Activated naive CD4-positive, alpha-beta T cell treated with anti-CD3 and anti-CD28 coated beads for 36 hours (primary cell): ENCODE measurements around the gene TCEA3. TPM values are rescaled to one million over a fixed set of nuclear protein-coding genes. Genes with fewer than 3 reads are reported as not detected.
A peak's percentile ranks its signal among the peaks of the same experiment; 100 is the strongest.

ENCODE experiments used
- CTCF ChIA-PET: fragments of 350-600 bp; sonication (Branson Sonifier 250); formaldehyde crosslinking; loops from one replicate; lab custom pipeline; 2021; ENCODE audit warnings: antibody characterized with exemption; lab: Charles Lee
- DNase-seq: peaks from one replicate; pipeline ENCODE4 v3.0.0-alpha.2; 2020
- H3K27ac Mint-ChIP-seq: one replicate; pipeline ENCODE4 v1.8.0; 2021; ENCODE audit warnings: mild to moderate bottlenecking, mixed read lengths
- H3K27me3 Mint-ChIP-seq: one replicate; pipeline ENCODE4 v1.8.0; 2021; ENCODE audit warnings: low read depth, mixed read lengths
- H3K36me3 Mint-ChIP-seq: one replicate; pipeline ENCODE4 v1.8.0; 2021; ENCODE audit warnings: low read depth, mixed read lengths
- H3K4me1 Mint-ChIP-seq: one replicate; pipeline ENCODE4 v1.8.0; 2021; ENCODE audit warnings: low read depth, mixed read lengths
- H3K4me3 Mint-ChIP-seq: one replicate; pipeline ENCODE4 v1.8.0; 2021; ENCODE audit warnings: mild to moderate bottlenecking, moderate library complexity, mixed read lengths
- H3K9me3 Mint-ChIP-seq: one replicate; pipeline ENCODE4 v1.8.0; 2021; ENCODE audit warnings: mixed read lengths
- intact Hi-C: fragments of 100-400 bp; cut with micrococcal nuclease; formaldehyde crosslinking; loops from one replicate; pipeline ENCODE4 v1.15.1; 2023
- total RNA-seq, 2 experiments: library from RNA; stranded (reverse); gene quantifications; one replicate each; pipeline ENCODE4 v1.2.3, GENCODE V29; 2021

Gene TCEA3
- 10 to 100 TPM; 13.7 to 15.3 TPM for total RNA-seq

GRCh38 chr1:23424293-23425192 is at the start of gene TCEA3:
Gene TCEA3 (minus strand): TSS chr1:23424748. CDS start chr1:23424633, 115 bp downstream.
- peaks cover 21% of the 10 kb centered on the region for H3K4me1 Mint-ChIP-seq
- no peaks in the 10 kb centered on the region for H3K9me3 Mint-ChIP-seq
- H3K36me3 Mint-ChIP-seq = no peaks in the 10 kb centered on the region
- intact Hi-C loops = loop anchor here (1.0 to 5.0 kb wide), 3 partner anchors 56 to 108 kb away; partner anchors contain the start of genes ASAP3 and E2F2
- no peak within 1 kb of the TSS for H3K27ac Mint-ChIP-seq
- H3K4me3 Mint-ChIP-seq = peak within 1 kb of the TSS; percentile 85
- CTCF ChIA-PET = interaction anchor here (0.6 to 1.7 kb wide), 6 partner anchors 12 to 531 kb away, joined by 3 to 7 read pairs (median 4); no protein-coding TSS in a partner anchor
- DNase-seq = peak; percentile 51
- no peaks in the 10 kb centered on the region for H3K27me3 Mint-ChIP-seq

GRCh38 chr1:23473037-23473800 is 48.7 kb upstream of the TCEA3 start:
- H3K27ac Mint-ChIP-seq = no peak overlapping the region
- H3K4me1 Mint-ChIP-seq = no peaks in the 10 kb centered on the region
- H3K4me3 Mint-ChIP-seq = no peak overlapping the region
- no peak for DNase-seq
- H3K36me3 Mint-ChIP-seq = no peaks in the 10 kb centered on the region
- CTCF ChIA-PET = interaction anchor here (0.9 kb wide), 1 partner anchor 22 kb away, joined by 3 read pairs; no protein-coding TSS in a partner anchor
- no peaks in the 10 kb centered on the region for H3K9me3 Mint-ChIP-seq
- H3K27me3 Mint-ChIP-seq = no peaks in the 10 kb centered on the region
- intact Hi-C loops = no loop called here

GRCh38 chr1:23472351-23473036 is 47.9 kb upstream of the TCEA3 start:
- CTCF ChIA-PET = interaction anchor here (0.9 kb wide), 1 partner anchor 21 kb away, joined by 3 read pairs; no protein-coding TSS in a partner anchor
- H3K9me3 Mint-ChIP-seq = no peaks in the 10 kb centered on the region
- intact Hi-C loops = no loop called here
- DNase-seq = no peak
- no peak overlapping the region for H3K4me3 Mint-ChIP-seq
- H3K36me3 Mint-ChIP-seq = no peaks in the 10 kb centered on the region
- no peaks in the 10 kb centered on the region for H3K27me3 Mint-ChIP-seq
- no peak overlapping the region for H3K27ac Mint-ChIP-seq
- no peaks in the 10 kb centered on the region for H3K4me1 Mint-ChIP-seq

GRCh38 chr1:23471473-23472075 is 47.0 kb upstream of the TCEA3 start:
- Mint-ChIP-seq H3K4me3 (no peak overlapping the region), H3K4me1 (no peaks in the 10 kb centered on the region), H3K9me3 (no peaks in the 10 kb centered on the region), H3K27ac (no peak overlapping the region), H3K27me3 (no peaks in the 10 kb centered on the region), H3K36me3 (no peaks in the 10 kb centered on the region)
- no peak for DNase-seq
- intact Hi-C loops = no loop called here
- CTCF ChIA-PET = no interaction called here

GRCh38 chr1:23470282-23471070 is 45.9 kb upstream of the TCEA3 start:
- DNase-seq = no peak
- no peak overlapping the region for H3K4me3 Mint-ChIP-seq
- intact Hi-C loops = no loop called here

GRCh38 chr1:23469372-23469982 is 44.9 kb upstream of the TCEA3 start:
- H3K27me3 Mint-ChIP-seq = no peaks in the 10 kb centered on the region
- CTCF ChIA-PET = interaction anchor here (0.6 kb wide), 1 partner anchor 70 kb away, joined by 3 read pairs; no protein-coding TSS in a partner anchor
- H3K36me3 Mint-ChIP-seq = no peaks in the 10 kb centered on the region
- H3K4me3 Mint-ChIP-seq = no peak overlapping the region
- H3K27ac Mint-ChIP-seq = no peak overlapping the region
- no peaks in the 10 kb centered on the region for H3K4me1 Mint-ChIP-seq
- DNase-seq = no peak
- H3K9me3 Mint-ChIP-seq = no peaks in the 10 kb centered on the region
- intact Hi-C loops = no loop called here

More at GRCh38 chr1:23470282-23471070, 45.9 kb upstream of the TCEA3 start:
- Mint-ChIP-seq H3K36me3 (no peaks in the 10 kb centered on the region), H3K27ac (no peak overlapping the region), H3K4me1 (no peaks in the 10 kb centered on the region), H3K27me3 (no peaks in the 10 kb centered on the region), H3K9me3 (no peaks in the 10 kb centered on the region)
- CTCF ChIA-PET = interaction anchor here (1.1 kb wide), 1 partner anchor 26 kb away, joined by 5 read pairs; no protein-coding TSS in a partner anchor

- no peaks in the 10 kb centered on the region for H3K36me3 Mint-ChIP-seq
- H3K4me3 Mint-ChIP-seq = no peak overlapping the region
- no peaks in the 10 kb centered on the region for H3K4me1 Mint-ChIP-seq
- CTCF ChIA-PET = interaction anchor here (0.6 to 2.4 kb wide), 2 partner anchors 31 to 191 kb away, joined by 3 to 7 read pairs; no protein-coding TSS in a partner anchor
- H3K27ac Mint-ChIP-seq = no peak overlapping the region
- H3K9me3 Mint-ChIP-seq = no peaks in the 10 kb centered on the region
- intact Hi-C loops = no loop called here
- no peaks in the 10 kb centered on the region for H3K27me3 Mint-ChIP-seq
- no peak for DNase-seq
Measured at GRCh38 chr1:23466423-23466989, 42.0 kb upstream of the TCEA3 start.

GRCh38 chr1:23463286-23463685 is 38.7 kb upstream of the TCEA3 start:
- Mint-ChIP-seq H3K4me3 (no peak overlapping the region), H3K27ac (no peak overlapping the region), H3K27me3 (no peaks in the 10 kb centered on the region), H3K36me3 (no peaks in the 10 kb centered on the region), H3K9me3 (no peaks in the 10 kb centered on the region), H3K4me1 (no peaks in the 10 kb centered on the region)
- intact Hi-C loops = no loop called here
- CTCF ChIA-PET = interaction anchor here (0.6 kb wide), 1 partner anchor 170 kb away, joined by 3 read pairs; no protein-coding TSS in a partner anchor
- no peak for DNase-seq

- Mint-ChIP-seq H3K27me3 (no peaks in the 10 kb centered on the region), H3K4me1 (no peaks in the 10 kb centered on the region), H3K4me3 (no peak overlapping the region), H3K36me3 (no peaks in the 10 kb centered on the region), H3K9me3 (no peaks in the 10 kb centered on the region), H3K27ac (no peak overlapping the region)
- CTCF ChIA-PET = interaction anchor here (0.6 kb wide), 1 partner anchor 170 kb away, joined by 3 read pairs; no protein-coding TSS in a partner anchor
- no peak for DNase-seq
- intact Hi-C loops = no loop called here
Measured at GRCh38 chr1:23462766-23463165, 38.2 kb upstream of the TCEA3 start.

- Mint-ChIP-seq H3K4me1 (peaks cover 3% of the 10 kb centered on the region), H3K27me3 (no peaks in the 10 kb centered on the region), H3K4me3 (no peak overlapping the region), H3K36me3 (no peaks in the 10 kb centered on the region), H3K27ac (no peak overlapping the region), H3K9me3 (no peaks in the 10 kb centered on the region)
- CTCF ChIA-PET = interaction anchor here (0.8 kb wide), 1 partner anchor 46 kb away, joined by 3 read pairs; no protein-coding TSS in a partner anchor
- intact Hi-C loops = no loop called here
- no peak for DNase-seq
Measured at GRCh38 chr1:23461050-23461449, 36.5 kb upstream of the TCEA3 start.
